Naive B cell (primary cell): ENCODE measurements around the gene BAD. TPM values are rescaled to one million over a fixed set of nuclear protein-coding genes. Genes with fewer than 3 reads are reported as not detected.
"Not testable (repeated sequence)": the region's sequence is repeated elsewhere in the genome, so short reads cannot be mapped to it uniquely, and the experiment has no call there.

ENCODE experiments used
- ATAC-seq, 2 donors: fragments of 150-1000 bp; cut with Tn5 transposase; 2 replicates each; pipeline ENCODE4 v1.10.0; 2021; ENCODE audit warnings: low read depth in 2 of 2, mild to moderate bottlenecking in 2 of 2, moderate library complexity in 2 of 2
- DNase-seq: peaks from one replicate; pipeline ENCODE4 v3.0.0; 2022
- H3K27ac Mint-ChIP-seq, 6 donors: one replicate each; pipeline ENCODE4 v1.8.0; 2020 to 2022; ENCODE audit warnings: mild to moderate bottlenecking in 6 of 6, mixed read lengths in 6 of 6, moderate library complexity in 5 of 6, inconsistent platforms in 2 of 6
- H3K27me3 Mint-ChIP-seq, 3 donors: one replicate each; pipeline ENCODE4 v1.8.0; 2021 to 2022; ENCODE audit warnings: mixed read lengths in 3 of 3, mild to moderate bottlenecking in 1 of 3
- H3K36me3 Mint-ChIP-seq, 2 donors: one replicate each; pipeline ENCODE4 v1.8.0; 2020 to 2022; ENCODE audit warnings: mixed read lengths in 2 of 2, inconsistent platforms in 1 of 2, mild to moderate bottlenecking in 1 of 2
- H3K4me1 Mint-ChIP-seq, 3 donors: one replicate each; pipeline ENCODE4 v1.8.0; 2020 to 2022; ENCODE audit warnings: mixed read lengths in 3 of 3, inconsistent platforms in 1 of 3, mild to moderate bottlenecking in 1 of 3, moderate library complexity in 1 of 3
- H3K4me3 Mint-ChIP-seq, 8 donors: one replicate each; pipeline ENCODE4 v1.8.0; 2020 to 2022; ENCODE audit warnings: mild to moderate bottlenecking in 8 of 8, mixed read lengths in 8 of 8, moderate library complexity in 8 of 8, inconsistent platforms in 2 of 8
- H3K9me3 Mint-ChIP-seq, 7 donors: one replicate each; pipeline ENCODE4 v1.8.0; 2020 to 2022; ENCODE audit warnings: mixed read lengths in 7 of 7, mild to moderate bottlenecking in 5 of 7, inconsistent platforms in 2 of 7, moderate library complexity in 1 of 7
- polyA plus RNA-seq, 6 donors: library from polyadenylated mRNA; unstranded; fragments of 300-500 nt; fragmentation: Illumina TruSeq; gene quantifications; one replicate each; pipeline ENCODE4 v1.2.3, GENCODE V29; 2021; ENCODE audit warnings: low read depth in 6 of 6

The BAD gene
- polyA plus RNA-seq: 10 to 100 TPM; 45.5 to 72.8 (median 52.8) TPM

DNA sequence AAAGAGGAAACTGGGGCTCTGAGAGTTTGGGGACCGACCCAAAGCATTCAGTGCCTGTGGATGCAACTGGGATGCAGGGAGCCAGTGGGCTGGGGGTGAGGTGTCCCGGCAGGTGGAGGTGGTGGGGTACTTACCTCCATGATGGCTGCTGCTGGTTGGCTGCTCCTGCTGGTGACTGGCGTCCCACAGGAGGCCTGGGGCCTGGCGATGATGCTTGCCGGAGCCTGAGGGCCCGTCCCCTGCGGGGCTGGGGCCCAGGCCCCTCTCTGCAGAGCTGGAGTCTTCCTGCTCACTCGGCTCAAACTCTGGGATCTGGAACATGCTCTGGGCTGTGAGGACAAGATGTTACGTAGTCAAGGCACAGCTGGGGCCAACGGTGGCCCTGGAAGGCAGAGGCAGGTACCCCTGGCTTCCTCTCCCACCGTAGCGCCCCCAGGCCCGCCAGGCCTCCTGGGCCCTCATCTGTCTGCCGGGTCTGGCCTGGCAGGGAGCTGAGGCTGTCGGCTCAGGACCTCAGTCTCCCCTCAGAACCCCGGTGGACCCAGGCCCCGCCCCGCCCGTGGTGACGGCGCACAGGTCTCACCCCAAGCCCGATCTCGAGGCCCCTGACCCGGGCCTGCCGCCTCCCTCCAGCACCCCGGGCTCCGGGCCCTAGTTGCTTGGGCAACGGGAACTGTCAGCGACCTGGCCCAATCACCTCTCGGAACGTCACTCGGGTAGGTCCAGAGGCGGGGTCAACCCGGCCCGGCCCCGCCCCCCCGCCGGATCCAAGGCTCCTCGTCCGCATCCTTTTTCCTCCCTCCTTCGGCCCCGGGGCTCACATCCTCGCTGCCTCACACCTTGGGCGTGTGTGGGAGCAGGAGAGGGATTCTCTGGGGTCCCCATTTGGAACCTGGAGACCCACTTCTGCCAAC lies at the start of gene BAD:
Gene BAD (minus strand): TSS at position 618 of the 914 bp plus-strand sequence. CDS start 297 bp downstream, at position 321.
- Mint-ChIP-seq H3K27ac (peak within 1 kb of the TSS; percentile 99 to 100 (median 99)), H3K4me1 (peaks cover 20 to 23% (median 21%) of the 10 kb centered on the region in 3 donors), H3K9me3 (no peaks in the 10 kb centered on the region), H3K27me3 (no peaks in the 10 kb centered on the region), H3K36me3 (peaks cover 0 to 11% of the 10 kb centered on the region in 2 donors), H3K4me3 (peak within 1 kb of the TSS; percentile 75 to 96 (median 93))
- ATAC-seq: peak; percentile 72 to 79
- peak; percentile 88 for DNase-seq

DNA sequence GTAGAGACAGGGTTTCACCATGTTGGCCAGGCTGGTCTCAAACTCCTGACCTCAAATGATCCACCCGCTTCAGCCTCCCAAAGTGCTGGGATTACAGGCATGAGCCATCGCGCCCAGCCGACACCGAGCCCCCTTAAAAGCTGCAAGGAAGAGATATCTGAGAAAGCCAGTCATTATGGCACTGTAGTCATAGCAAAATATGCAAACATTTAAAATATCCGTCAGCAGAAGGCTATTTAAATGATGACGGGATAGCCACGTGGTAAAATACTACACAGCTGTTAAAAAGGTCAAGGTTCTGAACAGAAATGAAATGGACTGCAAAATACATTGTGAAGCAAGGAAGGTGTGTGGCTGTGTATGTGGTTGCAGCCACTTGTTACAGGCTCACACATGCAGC lies 49.1 kb upstream of the BAD start:
- DNase-seq (no peak), ATAC-seq (no peak)
- peak overlapping the region in 1 of 8 donors; percentile 29 for H3K4me3 Mint-ChIP-seq
- no peaks in the 10 kb centered on the region for H3K36me3 Mint-ChIP-seq
- peaks cover 22 to 35% (median 22%) of the 10 kb centered on the region in 3 donors for H3K4me1 Mint-ChIP-seq
- H3K9me3 Mint-ChIP-seq: no peaks in the 10 kb centered on the region
- H3K27me3 Mint-ChIP-seq: no peaks in the 10 kb centered on the region
- H3K27ac Mint-ChIP-seq: peak overlapping the region in 2 of 6 donors; percentile 58 to 60

DNA sequence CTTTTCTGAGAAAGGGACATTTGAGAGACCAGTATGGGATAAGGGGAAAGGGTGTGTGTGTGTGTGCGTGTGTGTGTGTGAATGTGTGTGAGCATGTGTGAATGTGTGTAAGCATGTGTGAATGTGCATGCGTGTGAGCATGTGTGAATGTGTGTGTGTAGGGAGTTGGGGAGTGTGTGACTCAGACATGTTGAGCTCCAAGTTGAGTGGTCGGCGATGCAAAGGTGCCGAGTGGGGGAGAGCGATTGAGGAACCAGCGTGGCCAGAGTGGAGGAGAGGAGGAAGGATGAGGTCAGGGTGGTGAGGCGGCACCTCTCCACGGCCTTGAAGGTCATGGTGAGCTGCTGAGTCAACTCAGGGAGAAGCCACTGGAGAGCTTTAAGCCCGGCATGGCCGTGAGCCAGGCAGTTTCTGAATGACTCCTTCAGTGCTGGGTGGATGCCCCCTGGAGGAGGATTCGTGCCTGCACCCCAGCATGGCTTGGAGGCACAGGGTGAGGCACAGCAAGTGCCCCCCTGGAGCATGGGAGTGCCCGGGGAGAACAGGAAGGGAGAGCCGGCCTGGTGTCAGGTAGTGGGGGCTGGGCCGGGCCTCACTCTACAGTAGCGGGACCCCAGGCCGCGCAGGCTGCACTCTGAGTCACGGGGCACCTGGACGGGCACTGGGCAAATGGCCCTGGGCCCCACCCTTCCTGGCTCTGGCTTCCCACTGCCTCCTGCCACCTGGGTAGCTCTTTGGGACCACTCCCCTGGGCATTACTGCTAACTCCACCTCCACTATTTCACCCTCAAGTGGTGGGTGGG lies 47.3 kb upstream of the BAD start:
- Mint-ChIP-seq H3K36me3 (peaks cover 0 to 4% of the 10 kb centered on the region in 2 donors), H3K4me3 (peak overlapping the region in 2 of 8 donors; percentile 4 to 16), H3K9me3 (no peaks in the 10 kb centered on the region), H3K4me1 (peaks cover 15 to 25% (median 22%) of the 10 kb centered on the region in 3 donors), H3K27me3 (no peaks in the 10 kb centered on the region), H3K27ac (peak overlapping the region in 3 of 6 donors; percentile 8 to 63 (median 63))
- DNase-seq (peak; percentile 35), ATAC-seq (peak; percentile 52 to 72)

DNA sequence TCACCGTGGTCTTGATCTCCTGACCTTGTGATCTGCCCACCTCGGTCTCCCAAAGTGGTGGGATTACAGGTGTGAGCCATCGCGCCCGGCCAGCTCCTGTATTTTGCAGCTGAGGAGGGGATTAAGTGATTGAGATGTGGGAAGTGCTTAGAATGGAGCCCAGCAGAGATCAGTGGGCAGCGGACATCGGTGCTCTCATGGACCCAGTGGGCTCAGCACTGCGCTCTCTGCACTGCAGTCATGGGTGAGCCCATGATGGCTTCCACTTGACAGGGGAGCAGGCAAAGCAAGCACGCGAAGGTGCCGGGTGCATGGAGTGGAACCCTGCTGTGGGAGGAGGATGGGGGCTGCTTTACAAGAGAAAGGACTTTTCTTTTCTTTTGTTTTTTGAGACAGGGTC lies 46.4 kb upstream of the BAD start:
- Mint-ChIP-seq H3K4me3 (peak overlapping the region in 1 of 8 donors; percentile 72), H3K4me1 (peaks cover 15 to 25% (median 22%) of the 10 kb centered on the region in 3 donors), H3K9me3 (no peaks in the 10 kb centered on the region), H3K36me3 (peaks cover 0 to 8% of the 10 kb centered on the region in 2 donors), H3K27ac (no peak overlapping the region), H3K27me3 (no peaks in the 10 kb centered on the region)
- DNase-seq (no peak), ATAC-seq (no peak)

DNA sequence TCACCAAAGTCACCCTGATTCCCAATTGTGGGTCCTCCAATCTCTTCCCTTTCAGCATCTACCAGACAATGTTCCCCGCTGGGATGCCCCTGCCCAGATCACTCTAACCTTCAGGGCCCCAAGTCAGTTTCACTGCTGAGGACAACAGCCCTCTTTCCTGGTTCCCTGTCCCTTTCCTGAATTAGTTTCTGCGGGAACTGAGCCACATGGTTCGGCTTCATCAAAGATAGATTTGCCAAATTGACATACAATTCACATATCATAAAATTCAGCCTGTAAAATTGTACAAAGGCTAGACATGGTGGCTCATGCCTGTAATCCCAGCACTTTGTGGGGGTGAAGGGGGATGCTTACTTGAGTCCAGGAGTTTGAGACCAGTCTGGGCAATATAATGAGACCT lies 43.5 kb upstream of the BAD start:
- ATAC-seq (no peak), DNase-seq (no peak)
- H3K27ac Mint-ChIP-seq: peak overlapping the region in 1 of 6 donors; percentile 81
- no peaks in the 10 kb centered on the region for H3K9me3 Mint-ChIP-seq
- peaks cover 0 to 8% of the 10 kb centered on the region in 2 donors for H3K36me3 Mint-ChIP-seq
- no peaks in the 10 kb centered on the region for H3K27me3 Mint-ChIP-seq
- no peak overlapping the region for H3K4me3 Mint-ChIP-seq
- H3K4me1 Mint-ChIP-seq: peaks cover 7 to 14% (median 12%) of the 10 kb centered on the region in 3 donors

DNA sequence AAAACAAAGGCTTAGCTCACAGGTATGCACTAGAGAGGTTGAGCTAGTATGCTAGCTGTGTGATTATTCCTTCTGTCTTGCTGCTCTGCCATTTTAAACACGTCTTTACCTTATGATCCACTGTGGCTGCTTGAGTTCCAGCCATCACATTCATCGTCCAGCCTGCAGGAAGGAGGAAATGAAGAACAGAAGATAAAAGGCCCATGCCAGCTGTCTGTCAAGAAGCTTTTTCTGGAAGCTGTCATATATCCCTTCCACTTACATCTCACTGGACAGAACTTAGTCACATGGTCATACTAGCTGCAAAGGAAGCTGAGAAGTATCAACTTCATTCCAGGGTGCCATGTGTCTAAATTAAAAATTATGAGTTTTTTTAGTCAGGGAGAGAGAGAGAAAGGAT lies 42.9 kb upstream of the BAD start:
- H3K4me1 Mint-ChIP-seq: peaks cover 7 to 14% (median 12%) of the 10 kb centered on the region in 3 donors
- H3K27me3 Mint-ChIP-seq: no peaks in the 10 kb centered on the region
- no peak overlapping the region for H3K4me3 Mint-ChIP-seq
- ATAC-seq (no peak), DNase-seq (no peak)
- H3K36me3 Mint-ChIP-seq: peaks cover 0 to 8% of the 10 kb centered on the region in 2 donors
- H3K27ac Mint-ChIP-seq: no peak overlapping the region
- H3K9me3 Mint-ChIP-seq: no peaks in the 10 kb centered on the region

DNA sequence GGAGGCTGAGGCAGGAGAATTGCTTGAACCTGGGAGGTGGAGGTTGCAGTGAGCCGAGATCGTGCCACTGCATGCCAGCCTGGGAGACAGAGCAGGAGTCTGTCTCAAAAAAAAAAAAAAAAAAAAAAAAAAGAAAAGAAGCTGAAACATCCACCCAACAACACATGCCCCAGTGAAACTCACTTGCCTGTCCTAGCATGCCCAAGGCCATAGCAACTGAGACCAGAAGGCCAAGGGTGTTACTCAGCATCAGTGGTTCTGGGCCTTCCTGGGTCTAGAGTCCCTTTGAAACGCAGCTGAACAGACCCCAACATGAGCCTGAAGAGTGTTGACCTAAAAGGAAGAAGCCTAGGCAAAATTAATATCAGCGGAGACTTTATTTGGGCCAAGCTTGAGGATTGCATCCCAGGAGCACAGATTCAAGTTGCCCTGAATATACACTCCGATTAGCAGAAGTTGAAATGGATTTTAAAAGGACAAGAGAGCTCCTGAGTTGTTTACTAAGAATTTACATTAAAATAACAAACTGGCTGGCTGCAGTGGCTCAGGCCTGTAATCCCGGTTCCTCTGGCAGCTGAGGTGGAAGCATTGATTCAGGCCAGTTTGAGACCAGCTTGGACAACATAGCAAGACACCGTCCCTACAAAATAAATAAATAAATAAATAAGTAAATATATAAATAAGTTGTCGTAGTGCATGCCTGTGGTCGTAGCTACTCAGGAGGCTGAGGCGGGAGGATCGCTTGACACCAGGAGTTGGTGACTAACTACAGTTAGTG lies 40.4 kb upstream of the BAD start:
- H3K27ac Mint-ChIP-seq: no peak overlapping the region
- no peaks in the 10 kb centered on the region for H3K27me3 Mint-ChIP-seq
- peaks cover 11 to 20% (median 14%) of the 10 kb centered on the region in 3 donors for H3K4me1 Mint-ChIP-seq
- no peaks in the 10 kb centered on the region for H3K9me3 Mint-ChIP-seq
- H3K4me3 Mint-ChIP-seq: no peak overlapping the region
- no peak for ATAC-seq
- peaks cover 0 to 24% of the 10 kb centered on the region in 2 donors for H3K36me3 Mint-ChIP-seq
- DNase-seq: no peak

DNA sequence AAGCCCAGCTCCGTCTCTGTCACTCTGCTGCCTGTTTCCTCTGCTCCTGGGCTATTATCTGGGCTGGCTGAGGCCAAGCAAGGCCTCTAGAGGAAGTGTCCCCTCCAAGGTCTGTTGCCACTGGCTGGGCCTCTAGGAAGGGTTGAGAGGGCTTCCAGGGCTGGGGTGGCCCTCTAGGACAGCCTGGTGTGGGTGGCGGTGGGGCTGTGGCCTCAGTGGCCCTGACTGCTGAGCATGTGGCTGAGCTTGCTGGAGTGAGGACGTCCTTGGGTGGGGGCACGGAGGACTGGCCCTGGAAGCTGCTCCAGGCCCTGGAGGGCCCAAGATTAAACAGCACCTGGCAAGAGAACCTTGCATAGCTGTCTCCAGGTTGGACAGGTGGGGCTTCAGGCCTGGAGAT lies 39.5 kb upstream of the BAD start:
- Mint-ChIP-seq H3K36me3 (peaks cover 0 to 24% of the 10 kb centered on the region in 2 donors), H3K4me1 (peaks cover 19 to 29% (median 20%) of the 10 kb centered on the region in 3 donors)
- DNase-seq, ATAC-seq, H3K27ac Mint-ChIP-seq, H3K4me3 Mint-ChIP-seq, H3K27me3 Mint-ChIP-seq, H3K9me3 Mint-ChIP-seq: not testable (repeated sequence)

GRCh38 chr11:64323373-64323772 lies 38.9 kb upstream of the BAD start:
- peaks cover 22 to 33% (median 25%) of the 10 kb centered on the region in 3 donors for H3K4me1 Mint-ChIP-seq
- H3K27me3 Mint-ChIP-seq: no peaks in the 10 kb centered on the region
- peaks cover 0 to 24% of the 10 kb centered on the region in 2 donors for H3K36me3 Mint-ChIP-seq
- H3K4me3 Mint-ChIP-seq: no peak overlapping the region
- DNase-seq (no peak), ATAC-seq (no peak)
- no peaks in the 10 kb centered on the region for H3K9me3 Mint-ChIP-seq
- peak overlapping the region in 3 of 6 donors; percentile 44 to 47 (median 47) for H3K27ac Mint-ChIP-seq

DNA sequence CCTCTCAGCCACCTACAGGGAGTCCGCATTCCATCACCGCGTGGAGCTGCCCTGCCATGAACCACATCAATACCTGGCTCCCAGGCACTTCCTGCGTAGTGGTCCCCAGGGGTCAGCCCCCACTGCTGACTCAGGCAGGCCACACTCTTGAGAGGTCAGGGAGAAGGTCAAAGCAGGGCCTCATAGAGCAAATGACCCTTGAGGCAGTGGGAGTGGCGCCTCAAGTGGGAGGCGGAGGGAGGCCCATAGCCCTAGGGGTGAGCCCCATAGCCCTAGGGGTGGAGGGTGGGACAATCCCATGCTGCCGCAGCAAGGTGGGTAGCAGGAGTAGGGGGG lies 38.4 kb upstream of the BAD start:
- DNase-seq: no peak
- peak overlapping the region in 1 of 6 donors; percentile 47 for H3K27ac Mint-ChIP-seq

DNA sequence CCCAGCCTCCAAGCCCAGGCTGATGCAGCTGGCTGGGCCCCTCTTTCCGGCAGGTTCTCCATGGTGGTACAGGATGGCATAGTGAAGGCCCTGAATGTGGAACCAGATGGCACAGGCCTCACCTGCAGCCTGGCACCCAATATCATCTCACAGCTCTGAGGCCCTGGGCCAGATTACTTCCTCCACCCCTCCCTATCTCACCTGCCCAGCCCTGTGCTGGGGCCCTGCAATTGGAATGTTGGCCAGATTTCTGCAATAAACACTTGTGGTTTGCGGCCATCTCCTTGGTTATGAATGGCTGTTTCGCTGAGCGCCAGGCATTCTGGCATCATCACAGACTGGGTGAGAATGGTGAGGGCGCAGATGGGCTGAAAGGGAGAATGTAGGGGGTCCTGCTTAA lies 37.1 kb upstream of the BAD start:
- DNase-seq (no peak), ATAC-seq (no peak)
- Mint-ChIP-seq H3K4me1 (peaks cover 31 to 49% (median 41%) of the 10 kb centered on the region in 3 donors), H3K9me3 (no peaks in the 10 kb centered on the region), H3K36me3 (peaks cover 0 to 18% of the 10 kb centered on the region in 2 donors), H3K4me3 (peak overlapping the region in 2 of 8 donors; percentile 35 to 94), H3K27me3 (no peaks in the 10 kb centered on the region), H3K27ac (peak overlapping the region in 1 of 6 donors; percentile 77)

More for the DNA sequence above, 38.4 kb upstream of the BAD start:
- Mint-ChIP-seq H3K4me3 (no peak overlapping the region), H3K36me3 (peaks cover 0 to 24% of the 10 kb centered on the region in 2 donors), H3K9me3 (no peaks in the 10 kb centered on the region), H3K4me1 (peaks cover 26 to 38% (median 29%) of the 10 kb centered on the region in 3 donors), H3K27me3 (no peaks in the 10 kb centered on the region)
- no peak for ATAC-seq

GRCh38 chr11:64321026-64321425 lies 36.6 kb upstream of the BAD start:
- Mint-ChIP-seq H3K27ac (peak overlapping the region in 3 of 6 donors; percentile 16 to 99 (median 60)), H3K4me3 (peak overlapping the region in 6 of 8 donors; percentile 17 to 94 (median 44)), H3K36me3 (peaks cover 0 to 16% of the 10 kb centered on the region in 2 donors), H3K27me3 (no peaks in the 10 kb centered on the region), H3K4me1 (peaks cover 33 to 54% (median 46%) of the 10 kb centered on the region in 3 donors), H3K9me3 (no peaks in the 10 kb centered on the region)
- no peak for DNase-seq
- ATAC-seq: no peak
